ENCODE data around the gene LDB2. TPM values are rescaled to one million over a fixed set of nuclear protein-coding genes. Genes with fewer than 3 reads are reported as not detected.

Gene LDB2
- polyA plus RNA-seq, 2 of the 4 experiments (the other 2 are of a cell fraction), result not detected

- no peak for TF ChIP-seq REST (IDR thresholded peaks at IDR 0.05)
Measured at GRCh38 chr4:16893141-16893651, 5.2 kb downstream of the LDB2 start (continued).

- ChIA-PET POLR2A (no interaction called here), CTCF (no interaction called here)
- FAIRE-seq (no peak), ATAC-seq (no peak), DNase-seq (ENCODE audit: low read depth in 1 of 2, low spot score in 1 of 2) (no peak)
- H3K27ac ChIP-seq, result no peak overlapping the region
- no peak overlapping the region for H3K4me3 ChIP-seq
- no peaks in the 10 kb centered on the region for H3K9me3 ChIP-seq
- TF ChIP-seq CHD4 (IDR thresholded peaks at IDR 0.05; ENCODE audit: borderline replicate concordance) (no peak), ZNF302 (CRISPR knock-in tag; IDR thresholded peaks at IDR 0.05) (no peak), RCOR1 (IDR thresholded peaks at IDR 0.05; ENCODE audit: low read depth, low read length) (no peak), HOXA7 (CRISPR knock-in tag; IDR thresholded peaks at IDR 0.05) (no peak)
- H3K4me1 ChIP-seq, result no peaks in the 10 kb centered on the region
- WGBS (ENCODE audit: missing lambda C conversion rate), result 17% methylated on average over 2 of the region's 2 CpGs
- H3K4me2 ChIP-seq, result no peak overlapping the region
Measured at GRCh38 chr4:16890651-16891050, 7.8 kb downstream of the LDB2 start.

- no peak for ATAC-seq
- POLR2A ChIA-PET, result no interaction called here
- H3K9me3 ChIP-seq, result no peaks in the 10 kb centered on the region
- FAIRE-seq, result no peak
- H3K4me3 ChIP-seq, result no peak overlapping the region
- no peaks in the 10 kb centered on the region for H3K4me1 ChIP-seq
- 0% methylated on average over 3 of the region's 3 CpGs for WGBS (ENCODE audit: missing lambda C conversion rate)
- CTCF ChIA-PET, result no interaction called here
- DNase-seq (ENCODE audit: low read depth in 1 of 2, low spot score in 1 of 2), result no peak
- no peak overlapping the region for H3K4me2 ChIP-seq
- no peak for TF ChIP-seq CHD2 (IDR thresholded peaks at IDR 0.05; ENCODE audit: low read length, partially characterized antibody)
- no peak for TF ChIP-seq HDAC2 (IDR thresholded peaks at IDR 0.05)
- no peak for TF ChIP-seq GATA3 (IDR thresholded peaks at IDR 0.05; ENCODE audit: borderline replicate concordance)
- no peak for TF ChIP-seq PHF8 (IDR thresholded peaks at IDR 0.05; ENCODE audit: borderline replicate concordance, low read depth)
- no peak for TF ChIP-seq ZFP36 (IDR thresholded peaks at IDR 0.05; ENCODE audit: borderline replicate concordance, partially characterized antibody)
- no peak for TF ChIP-seq PBX3 (IDR thresholded peaks at IDR 0.05)
- no peak for TF ChIP-seq NFE2L2 (conservative IDR thresholded peaks at IDR 0.05; ENCODE audit: low read length)
- no peak for TF ChIP-seq RARB (CRISPR knock-in tag; IDR thresholded peaks at IDR 0.05)
- no peak for TF ChIP-seq ZNF302 (CRISPR knock-in tag; IDR thresholded peaks at IDR 0.05)
- no peak for TF ChIP-seq ESRRA (IDR thresholded peaks at IDR 0.05; ENCODE audit: borderline replicate concordance, low read length)
- TF ChIP-seq EHMT2 (IDR thresholded peaks at IDR 0.05; ENCODE audit: low read depth), result no peak
- no peak for TF ChIP-seq MAX (IDR thresholded peaks at IDR 0.05)
- TF ChIP-seq HOXB5 (CRISPR knock-in tag; IDR thresholded peaks at IDR 0.05), result no peak
- no peak for TF ChIP-seq TFCP2L1 (CRISPR knock-in tag; IDR thresholded peaks at IDR 0.05)
- TF ChIP-seq RNF2 (IDR thresholded peaks at IDR 0.05; ENCODE audit: borderline replicate concordance, low read depth), result no peak
- H3K27ac ChIP-seq, result no peak overlapping the region
Measured at GRCh38 chr4:16889945-16890344, 8.5 kb downstream of the LDB2 start.

Data from A549 (cell line).